MCF 10A (cell line): ENCODE measurements around the gene TRIM67. TPM values are rescaled to one million over a fixed set of nuclear protein-coding genes. Genes with fewer than 3 reads are reported as not detected.
A peak's percentile ranks its signal among the peaks of the same experiment; 100 is the strongest.

Experiments
- BruUV-seq: library from RNA; stranded (reverse); fragments of 400-500 nt; replicated peaks from 2 replicates; lab custom pipeline; 2021; lab: Mats Ljungman, UMichigan
- CTCF ChIA-PET: fragments of 300-600 bp; sonication (Branson Sonifier 250); formaldehyde crosslinking; extraction: SDS; loops from one replicate; lab custom pipeline; 2021; ENCODE audit warnings: antibody characterized with exemption, inconsistent platforms; lab: Yijun Ruan, JAX
- POLR2A ChIA-PET: fragments of 300-600, 350-650 bp; sonication (Branson Sonifier 250); formaldehyde crosslinking; extraction: SDS; loops from one replicate; lab custom pipeline; 2020; ENCODE audit warnings: antibody characterized with exemption, inconsistent platforms; lab: Yijun Ruan, JAX
- DNase-seq: peaks from one replicate; pipeline ENCODE4 v3.0.0-alpha.2; 2018; ENCODE audit not compliant: unreplicated experiment
- H3K27ac Mint-ChIP-seq: one replicate; pipeline ENCODE4 v1.8.0; 2022; ENCODE audit warnings: mild to moderate bottlenecking, low read depth, mixed read lengths; ENCODE audit not compliant: unreplicated experiment
- H3K27me3 Mint-ChIP-seq: one replicate; pipeline ENCODE4 v1.8.0; 2022; ENCODE audit warnings: mixed read lengths; ENCODE audit not compliant: insufficient read depth, unreplicated experiment
- H3K36me3 Mint-ChIP-seq: one replicate; pipeline ENCODE4 v1.8.0; 2022; ENCODE audit warnings: mild to moderate bottlenecking, moderate library complexity, mixed read lengths; ENCODE audit not compliant: insufficient read depth, unreplicated experiment
- H3K4me1 Mint-ChIP-seq: one replicate; pipeline ENCODE4 v1.8.0; 2022; ENCODE audit warnings: mixed read lengths; ENCODE audit not compliant: insufficient read depth, unreplicated experiment
- H3K4me3 Mint-ChIP-seq: one replicate; pipeline ENCODE4 v1.8.0; 2022; ENCODE audit warnings: mild to moderate bottlenecking, moderate library complexity, mixed read lengths; ENCODE audit not compliant: unreplicated experiment
- H3K9me3 Mint-ChIP-seq: one replicate; pipeline ENCODE4 v1.8.0; 2022; ENCODE audit warnings: mixed read lengths; ENCODE audit not compliant: unreplicated experiment
- intact Hi-C: fragments of 100-400 bp; cut with micrococcal nuclease; formaldehyde crosslinking; loops from 2 replicates; pipeline ENCODE4 v1.14.1; 2022
- total RNA-seq: library from RNA; stranded (reverse); gene quantifications from 2 replicates; pipeline ENCODE4 v1.2.3, GENCODE V29; 2022
- TF ChIP-seq, protein P1 (sequence below): fragments of 200-600 bp; IDR thresholded peaks from one replicate; pipeline ENCODE4 v1.8.0; 2022; ENCODE audit warnings: antibody characterized with exemption, mild to moderate bottlenecking; ENCODE audit not compliant: unreplicated experiment

TRIM67 gene
- total RNA-seq, 1 experiment from 2014 or later = not detected

DNA sequence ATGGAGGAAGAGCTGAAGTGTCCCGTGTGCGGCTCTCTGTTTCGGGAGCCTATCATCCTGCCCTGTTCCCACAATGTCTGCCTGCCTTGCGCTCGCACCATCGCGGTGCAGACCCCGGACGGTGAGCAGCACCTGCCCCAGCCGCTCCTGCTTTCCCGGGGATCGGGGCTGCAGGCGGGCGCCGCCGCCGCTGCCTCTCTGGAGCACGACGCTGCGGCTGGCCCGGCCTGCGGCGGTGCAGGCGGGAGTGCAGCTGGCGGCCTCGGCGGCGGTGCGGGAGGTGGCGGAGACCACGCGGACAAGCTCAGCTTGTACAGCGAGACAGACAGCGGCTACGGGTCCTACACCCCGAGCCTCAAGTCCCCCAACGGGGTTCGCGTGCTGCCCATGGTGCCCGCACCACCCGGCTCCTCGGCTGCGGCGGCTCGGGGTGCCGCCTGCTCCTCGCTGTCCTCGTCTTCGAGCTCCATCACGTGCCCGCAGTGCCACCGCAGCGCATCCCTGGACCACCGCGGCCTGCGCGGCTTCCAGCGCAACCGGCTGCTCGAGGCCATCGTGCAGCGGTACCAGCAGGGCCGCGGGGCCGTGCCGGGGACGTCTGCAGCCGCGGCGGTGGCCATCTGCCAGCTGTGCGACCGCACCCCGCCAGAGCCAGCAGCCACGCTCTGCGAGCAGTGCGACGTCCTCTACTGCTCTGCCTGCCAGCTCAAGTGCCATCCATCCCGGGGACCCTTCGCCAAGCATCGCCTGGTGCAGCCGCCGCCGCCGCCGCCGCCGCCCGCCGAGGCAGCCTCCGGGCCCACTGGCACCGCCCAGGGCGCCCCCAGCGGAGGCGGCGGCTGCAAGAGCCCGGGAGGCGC lies 1.3 kb downstream of the TRIM67 start:
- CTCF ChIA-PET = interaction anchor here (0.5 to 2.1 kb wide), 4 partner anchors 8 to 298 kb away, joined by 3 to 6 read pairs (median 4); no protein-coding TSS in a partner anchor
- peaks cover 55% of the 10 kb centered on the region for H3K27me3 Mint-ChIP-seq
- intact Hi-C loops = no loop called here
- no peaks in the 10 kb centered on the region for H3K9me3 Mint-ChIP-seq
- H3K4me1 Mint-ChIP-seq = no peaks in the 10 kb centered on the region
- H3K27ac Mint-ChIP-seq = no peak overlapping the region
- H3K4me3 Mint-ChIP-seq = peak overlapping the region; percentile 52
- DNase-seq = no peak
- BruUV-seq = no TSS peak
- POLR2A ChIA-PET = interaction anchor here (1.6 kb wide), 1 partner anchor 9 kb away, joined by 8 read pairs; no protein-coding TSS in a partner anchor
- TF ChIP-seq, protein P1, sequence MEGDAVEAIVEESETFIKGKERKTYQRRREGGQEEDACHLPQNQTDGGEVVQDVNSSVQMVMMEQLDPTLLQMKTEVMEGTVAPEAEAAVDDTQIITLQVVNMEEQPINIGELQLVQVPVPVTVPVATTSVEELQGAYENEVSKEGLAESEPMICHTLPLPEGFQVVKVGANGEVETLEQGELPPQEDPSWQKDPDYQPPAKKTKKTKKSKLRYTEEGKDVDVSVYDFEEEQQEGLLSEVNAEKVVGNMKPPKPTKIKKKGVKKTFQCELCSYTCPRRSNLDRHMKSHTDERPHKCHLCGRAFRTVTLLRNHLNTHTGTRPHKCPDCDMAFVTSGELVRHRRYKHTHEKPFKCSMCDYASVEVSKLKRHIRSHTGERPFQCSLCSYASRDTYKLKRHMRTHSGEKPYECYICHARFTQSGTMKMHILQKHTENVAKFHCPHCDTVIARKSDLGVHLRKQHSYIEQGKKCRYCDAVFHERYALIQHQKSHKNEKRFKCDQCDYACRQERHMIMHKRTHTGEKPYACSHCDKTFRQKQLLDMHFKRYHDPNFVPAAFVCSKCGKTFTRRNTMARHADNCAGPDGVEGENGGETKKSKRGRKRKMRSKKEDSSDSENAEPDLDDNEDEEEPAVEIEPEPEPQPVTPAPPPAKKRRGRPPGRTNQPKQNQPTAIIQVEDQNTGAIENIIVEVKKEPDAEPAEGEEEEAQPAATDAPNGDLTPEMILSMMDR = no peak
- H3K36me3 Mint-ChIP-seq = no peaks in the 10 kb centered on the region

DNA sequence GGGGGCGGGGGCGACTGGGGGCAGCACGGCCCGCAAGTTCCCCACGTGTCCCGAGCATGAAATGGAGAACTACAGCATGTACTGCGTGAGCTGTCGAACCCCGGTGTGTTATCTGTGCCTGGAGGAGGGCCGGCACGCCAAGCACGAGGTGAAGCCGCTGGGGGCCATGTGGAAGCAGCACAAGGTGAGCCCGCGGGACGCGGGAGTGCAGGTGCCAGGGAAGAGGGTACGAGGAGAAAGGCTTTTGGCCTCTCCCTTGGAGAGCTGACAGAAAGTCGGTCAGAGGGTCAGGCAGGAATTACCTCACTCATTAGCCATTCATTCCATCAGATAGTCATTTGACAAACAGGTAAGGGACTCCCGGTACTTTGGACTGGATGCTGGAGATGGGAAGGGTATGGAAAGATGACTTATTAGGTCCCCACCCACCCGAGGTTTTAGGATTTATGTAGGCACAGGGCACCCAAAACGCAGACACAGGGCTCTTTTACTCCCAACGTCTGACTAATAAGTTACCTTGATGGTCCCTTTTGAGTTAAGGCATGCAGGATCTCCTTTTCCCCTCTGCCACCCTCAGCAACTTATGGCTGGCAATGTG lies 2.1 kb downstream of the TRIM67 start:
- H3K4me1 Mint-ChIP-seq = no peaks in the 10 kb centered on the region
- POLR2A ChIA-PET = no interaction called here

DNA sequence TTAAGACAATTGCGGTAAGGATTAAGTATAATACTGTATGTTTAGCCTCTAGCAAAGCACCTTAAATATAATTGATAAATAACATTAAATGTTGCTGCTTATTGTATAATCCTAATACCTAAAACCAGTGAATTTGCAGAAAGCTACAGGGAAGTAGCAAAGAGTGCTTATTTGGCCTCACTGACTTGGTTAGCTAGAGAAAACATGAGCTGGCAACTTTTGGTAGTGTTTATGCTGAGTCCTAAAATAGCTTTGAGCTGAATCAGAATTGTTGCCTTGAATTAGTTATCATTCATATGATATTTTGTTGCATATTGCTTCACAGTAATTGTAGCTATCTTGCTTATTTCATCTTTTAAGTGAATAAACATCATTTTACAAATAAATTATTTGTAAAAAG lies 3.5 kb downstream of the TRIM67 start:
- BruUV-seq = no TSS peak
- H3K36me3 Mint-ChIP-seq = no peaks in the 10 kb centered on the region

More for the DNA sequence above, 2.1 kb downstream of the TRIM67 start:
- H3K27ac Mint-ChIP-seq = no peak overlapping the region
- peaks cover 49% of the 10 kb centered on the region for H3K27me3 Mint-ChIP-seq
- CTCF ChIA-PET = interaction anchor here (0.5 to 2.1 kb wide), 2 partner anchors 46 to 297 kb away, joined by 4 to 6 read pairs; no protein-coding TSS in a partner anchor
- intact Hi-C loops = no loop called here
- no peak overlapping the region for H3K4me3 Mint-ChIP-seq
- H3K9me3 Mint-ChIP-seq = no peaks in the 10 kb centered on the region
- no peak for DNase-seq
- no peaks in the 10 kb centered on the region for H3K36me3 Mint-ChIP-seq
- TF ChIP-seq, protein P1 = no peak
- no TSS peak for BruUV-seq

More for the DNA sequence above, 3.5 kb downstream of the TRIM67 start:
- peaks cover 34% of the 10 kb centered on the region for H3K27me3 Mint-ChIP-seq
- no peak overlapping the region for H3K4me3 Mint-ChIP-seq
- H3K9me3 Mint-ChIP-seq = no peaks in the 10 kb centered on the region
- ChIA-PET CTCF (interaction anchor here (0.5 to 2.7 kb wide), 7 partner anchors 9 to 1269 kb away, joined by 3 to 14 read pairs (median 3); no protein-coding TSS in a partner anchor), POLR2A (interaction anchor here (0.6 to 3.6 kb wide), 14 partner anchors 11 to 495 kb away, joined by 3 to 21 read pairs (median 5); partner anchors contain the start of genes ARV1, FAM89A and TTC13)
- H3K27ac Mint-ChIP-seq = no peak overlapping the region
- TF ChIP-seq, protein P1 = no peak
- DNase-seq = no peak
- H3K4me1 Mint-ChIP-seq = no peaks in the 10 kb centered on the region
- intact Hi-C loops = no loop called here
